GM21528 (cell line): ENCODE measurements around the gene FAM222B.
A peak's percentile ranks its signal among the peaks of the same experiment; 100 is the strongest.
"Not testable (repeated sequence)": the region's sequence is repeated elsewhere in the genome, so short reads cannot be mapped to it uniquely, and the experiment has no call there.

Source experiments
- ATAC-seq: cut with Tn5 transposase; IDR thresholded peaks from one replicate; pipeline ENCODE4 v1.9.1; 2021; ENCODE audit warnings: mild to moderate bottlenecking, moderate library complexity; ENCODE audit not compliant: unreplicated experiment, low FRiP score

FAM222B gene

GRCh38 chr17:28779601-28780000 lies 63.0 kb downstream of the FAM222B start:
- not testable (repeated sequence) for ATAC-seq

DNA sequence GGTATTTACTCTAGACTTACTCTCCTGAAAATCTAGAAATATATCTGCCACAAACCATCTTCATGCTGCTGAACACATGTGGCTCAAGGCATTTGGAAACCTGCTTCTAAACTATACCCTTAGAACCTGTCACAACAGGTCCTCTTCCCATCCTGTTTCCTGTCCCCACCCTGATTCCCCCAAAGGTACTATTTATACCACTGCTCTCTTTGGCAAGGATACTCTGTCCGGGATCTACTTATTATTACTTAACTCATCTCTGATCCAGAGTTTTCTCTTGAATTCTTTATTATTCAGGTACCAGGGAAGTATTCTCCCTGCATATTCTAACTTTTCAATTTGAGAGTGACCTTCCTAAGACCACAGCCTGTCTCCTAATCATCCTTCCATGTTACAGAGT lies 65.4 kb downstream of the FAM222B start:
- ATAC-seq: no peak

DNA sequence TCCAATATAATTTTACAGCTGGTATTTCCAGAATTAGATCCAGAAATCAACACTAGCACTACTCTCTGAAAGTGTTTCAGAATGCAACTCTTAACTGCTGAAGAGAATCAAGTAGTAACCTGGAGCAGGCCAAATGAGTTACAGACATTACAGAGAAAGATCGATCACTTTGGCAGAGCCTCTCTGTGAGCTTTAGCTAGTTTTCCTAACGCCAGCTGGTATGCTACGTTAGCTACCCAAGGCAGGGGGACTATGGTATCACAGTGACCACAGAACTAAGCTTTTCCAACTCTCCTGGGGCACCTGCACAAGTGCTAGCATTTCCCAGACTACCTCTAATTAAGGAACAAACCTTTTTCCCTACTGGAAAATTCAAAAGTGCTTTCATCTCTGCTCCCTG lies 68.4 kb downstream of the FAM222B start:
- ATAC-seq: no peak

GRCh38 chr17:28773736-28774135 lies 68.9 kb downstream of the FAM222B start:
- no peak for ATAC-seq

DNA sequence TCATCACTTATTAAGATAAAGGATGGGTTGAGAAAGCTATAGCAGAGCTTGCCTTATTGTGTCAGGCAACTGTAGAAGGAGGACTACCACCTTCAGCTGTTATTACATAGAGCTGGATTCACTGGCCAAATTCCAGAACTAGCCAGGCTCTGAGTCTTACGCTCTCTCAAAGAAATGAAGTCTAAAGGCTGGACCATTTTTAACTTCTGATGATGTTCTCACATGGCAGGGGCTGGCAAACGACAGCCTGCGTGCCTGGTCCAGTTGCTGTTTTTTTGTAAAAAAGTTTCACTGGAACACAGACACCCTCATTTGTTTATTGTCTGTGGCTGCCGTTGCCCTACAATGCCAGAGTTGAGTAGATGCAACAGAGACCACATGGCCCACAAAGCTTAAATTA lies 77.6 kb downstream of the FAM222B start:
- ATAC-seq: no peak

- no peak for ATAC-seq
These were observed 78.8 kb downstream of the FAM222B start for GRCh38 chr17:28763804-28764266.

DNA sequence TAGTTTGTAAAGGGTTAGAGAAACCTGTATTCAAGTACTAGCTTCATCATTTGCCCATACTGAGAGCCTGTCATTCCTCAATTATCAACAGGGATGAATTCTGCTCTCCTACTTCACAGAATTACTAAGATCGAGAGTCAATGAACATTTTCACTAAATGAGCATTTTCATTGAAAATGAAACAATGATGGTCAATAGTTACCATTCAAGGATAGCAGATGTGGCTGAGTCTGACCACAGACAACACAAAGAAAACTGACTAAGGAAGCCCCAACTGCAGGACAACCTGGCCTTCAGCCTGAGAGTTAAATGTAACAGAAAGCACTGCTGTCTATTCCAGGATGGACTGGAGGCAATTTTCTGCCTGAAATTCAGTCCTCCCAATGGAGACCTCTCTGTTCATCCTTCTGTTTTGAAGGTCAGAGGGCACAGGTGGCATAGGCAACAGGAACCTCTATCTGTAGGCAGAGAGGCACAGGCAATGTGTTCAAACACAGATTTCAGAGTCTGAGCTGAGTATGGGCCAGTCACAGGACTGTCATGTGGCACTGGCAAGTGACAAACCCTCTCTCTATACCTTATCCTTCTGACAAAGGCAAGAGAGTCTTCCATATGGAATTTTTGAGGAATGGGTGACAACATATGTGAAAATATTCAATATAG lies 79.3 kb downstream of the FAM222B start:
- no peak for ATAC-seq

DNA sequence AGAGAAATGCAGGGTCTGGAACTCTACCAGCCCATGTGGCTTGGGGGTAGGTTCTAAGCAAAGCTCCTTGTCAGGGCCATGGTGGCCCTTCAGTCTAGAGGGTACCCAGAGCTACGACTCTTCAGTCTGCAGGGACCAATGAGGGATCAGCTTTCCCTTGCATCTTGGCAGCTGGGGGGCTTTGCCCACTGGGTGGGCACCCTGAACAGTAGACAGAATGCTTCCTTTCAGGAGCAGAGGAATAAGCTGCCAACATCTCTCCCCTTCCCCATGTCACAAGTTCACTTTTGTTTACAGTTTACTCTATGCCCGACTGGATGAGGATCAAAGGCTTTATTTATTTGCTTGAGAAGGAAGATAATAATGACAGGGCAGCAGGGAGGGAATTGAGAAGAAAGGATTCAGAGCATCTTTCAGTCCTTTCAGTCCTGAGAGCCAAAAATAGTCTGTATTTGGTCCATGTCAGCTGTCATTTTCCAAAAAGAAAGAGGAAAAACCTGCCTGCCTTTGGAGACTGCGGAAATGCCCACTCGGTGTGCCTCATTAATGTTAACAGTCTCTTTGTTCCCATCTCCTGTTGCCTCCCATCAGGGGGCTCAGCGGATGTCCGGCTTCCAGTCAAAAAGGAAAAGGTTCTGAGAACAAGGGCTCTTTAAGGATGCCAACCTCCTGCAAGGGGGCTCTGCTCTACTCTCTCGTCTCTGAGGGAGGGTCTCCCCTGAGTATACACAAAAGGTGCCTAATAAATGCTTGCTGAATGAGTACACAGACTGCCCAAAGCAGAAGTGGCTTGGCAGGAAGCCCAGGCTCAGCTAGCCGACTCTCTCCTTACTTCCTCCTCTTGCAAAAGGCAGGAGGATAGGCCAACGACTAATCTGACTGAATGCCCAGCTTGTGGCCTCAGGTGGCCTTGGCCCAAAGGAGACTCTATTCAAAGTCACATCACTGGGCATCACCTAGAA lies 81.7 kb downstream of the FAM222B start:
- ATAC-seq: no peak

DNA sequence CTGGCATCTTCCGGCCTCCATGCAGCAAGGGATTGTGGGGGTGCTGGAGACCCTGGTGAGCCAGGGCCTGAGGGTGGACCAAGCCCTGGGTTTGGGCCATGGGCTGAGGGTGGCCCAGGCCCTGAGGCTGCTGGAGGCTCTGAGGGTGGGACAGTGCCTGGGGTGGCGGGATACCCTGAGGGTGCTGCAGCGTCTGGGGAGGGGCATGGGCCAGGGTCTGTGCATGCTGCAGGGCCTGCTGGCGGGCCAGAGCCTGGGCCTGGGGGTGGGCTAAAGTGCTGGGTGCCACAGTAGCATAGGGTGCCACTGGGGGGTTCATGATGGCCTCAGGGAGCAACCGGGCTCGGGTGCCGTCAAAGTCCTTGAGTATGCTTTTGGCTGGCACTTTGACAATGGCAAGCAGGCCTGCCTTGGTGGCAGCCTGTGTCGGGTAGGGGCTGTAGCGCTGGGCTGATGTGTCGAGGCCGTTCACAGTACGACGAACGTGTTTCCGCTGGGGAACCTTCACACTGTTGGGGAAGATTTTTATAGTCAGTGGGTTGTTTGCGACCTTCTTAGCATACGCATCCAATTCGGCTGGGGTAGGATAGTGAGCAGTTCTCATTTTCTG lies 83.2 kb downstream of the FAM222B start:
- no peak for ATAC-seq

DNA sequence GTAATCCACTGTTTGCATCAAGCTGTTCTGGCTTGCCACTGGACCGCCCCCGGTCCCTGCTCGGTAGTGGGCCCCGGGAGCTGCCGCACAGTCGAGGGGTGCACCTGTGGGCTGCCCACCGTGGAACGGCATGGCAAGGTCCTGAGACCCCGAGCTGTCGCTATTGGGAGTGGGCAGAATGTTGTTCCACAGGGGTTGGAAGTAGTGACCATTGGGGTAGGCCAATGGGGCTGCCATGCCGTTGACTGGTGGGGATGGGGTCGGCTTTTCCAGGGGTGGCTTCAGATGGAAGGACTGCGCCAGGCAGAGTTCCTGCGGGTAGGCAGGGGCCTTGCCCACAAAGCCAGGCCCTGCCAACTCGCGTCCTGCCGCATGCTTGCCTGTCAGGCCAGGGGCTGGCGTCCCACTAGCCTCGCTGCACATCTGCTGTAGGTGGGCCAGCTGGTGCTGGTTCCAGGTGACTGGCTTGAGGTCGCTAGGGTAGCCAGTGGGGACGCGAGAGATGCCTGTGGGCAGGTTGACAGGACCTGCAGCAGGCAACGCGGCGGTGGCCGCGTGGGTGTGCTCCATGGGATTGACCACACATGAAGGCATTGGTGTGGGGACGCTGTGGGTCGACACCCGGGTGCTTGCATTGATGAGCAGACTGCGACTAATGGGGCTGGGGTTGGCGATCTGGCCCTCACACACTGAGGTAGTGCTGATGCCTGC lies 84.0 kb downstream of the FAM222B start:
- ATAC-seq: no peak

- ATAC-seq: no peak
These were observed 86.4 kb downstream of the FAM222B start for GRCh38 chr17:28756049-28756804.

DNA sequence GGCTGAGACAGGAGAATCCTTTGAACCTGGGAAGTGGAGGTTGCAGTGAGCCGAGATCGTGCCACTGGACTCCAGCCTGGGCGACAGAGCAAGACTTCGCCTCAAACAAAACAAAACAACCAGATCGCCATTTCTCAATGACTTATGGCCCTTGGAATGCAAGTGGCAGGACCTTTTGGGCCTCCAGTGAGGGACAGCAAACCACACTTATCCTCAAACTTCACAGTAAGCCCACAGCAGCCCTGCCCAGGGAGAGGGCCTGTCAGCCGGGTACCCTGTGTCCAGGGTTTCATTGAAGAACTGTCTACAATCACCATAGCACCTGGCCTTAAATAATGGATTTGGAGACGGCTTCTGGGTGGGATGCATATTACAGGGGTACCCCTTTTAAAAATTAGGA lies 87.1 kb downstream of the FAM222B start:
- no peak for ATAC-seq

DNA sequence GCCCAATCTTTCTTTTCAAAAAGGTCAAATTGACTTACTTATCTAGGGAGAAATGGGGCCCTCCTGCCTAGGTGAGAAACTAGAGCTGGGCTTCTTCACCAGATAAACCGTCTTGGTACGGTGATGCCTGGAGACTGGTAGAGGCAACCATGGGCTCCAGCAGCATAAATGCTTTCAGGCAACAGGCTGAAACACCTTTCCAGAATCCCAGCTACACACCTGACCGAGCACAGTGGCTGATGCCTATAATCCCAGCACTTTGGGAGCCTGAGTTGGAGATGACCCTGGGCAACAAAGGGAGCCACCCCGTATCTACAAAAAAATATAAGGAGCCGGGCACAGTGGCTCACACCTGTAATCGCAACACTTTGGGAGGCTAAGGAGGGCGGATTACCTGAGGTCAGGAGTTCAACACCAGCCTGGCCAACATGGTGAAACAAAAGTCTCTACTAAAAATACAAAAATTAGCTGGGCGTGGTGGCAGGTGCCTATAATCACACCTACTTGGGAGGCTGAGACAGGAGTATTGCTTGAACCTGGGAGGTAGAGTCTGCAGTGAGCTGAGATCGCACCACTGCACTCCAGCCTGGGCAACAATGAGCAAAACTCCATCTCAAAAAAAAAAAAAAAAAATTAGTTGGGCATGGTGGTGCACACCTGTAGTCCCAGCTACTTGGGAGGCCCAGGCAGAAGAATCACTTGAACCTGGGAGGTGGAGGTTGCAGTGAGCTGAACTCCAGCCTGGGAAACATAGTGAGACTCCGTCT lies 90.8 kb downstream of the FAM222B start:
- no peak for ATAC-seq

DNA sequence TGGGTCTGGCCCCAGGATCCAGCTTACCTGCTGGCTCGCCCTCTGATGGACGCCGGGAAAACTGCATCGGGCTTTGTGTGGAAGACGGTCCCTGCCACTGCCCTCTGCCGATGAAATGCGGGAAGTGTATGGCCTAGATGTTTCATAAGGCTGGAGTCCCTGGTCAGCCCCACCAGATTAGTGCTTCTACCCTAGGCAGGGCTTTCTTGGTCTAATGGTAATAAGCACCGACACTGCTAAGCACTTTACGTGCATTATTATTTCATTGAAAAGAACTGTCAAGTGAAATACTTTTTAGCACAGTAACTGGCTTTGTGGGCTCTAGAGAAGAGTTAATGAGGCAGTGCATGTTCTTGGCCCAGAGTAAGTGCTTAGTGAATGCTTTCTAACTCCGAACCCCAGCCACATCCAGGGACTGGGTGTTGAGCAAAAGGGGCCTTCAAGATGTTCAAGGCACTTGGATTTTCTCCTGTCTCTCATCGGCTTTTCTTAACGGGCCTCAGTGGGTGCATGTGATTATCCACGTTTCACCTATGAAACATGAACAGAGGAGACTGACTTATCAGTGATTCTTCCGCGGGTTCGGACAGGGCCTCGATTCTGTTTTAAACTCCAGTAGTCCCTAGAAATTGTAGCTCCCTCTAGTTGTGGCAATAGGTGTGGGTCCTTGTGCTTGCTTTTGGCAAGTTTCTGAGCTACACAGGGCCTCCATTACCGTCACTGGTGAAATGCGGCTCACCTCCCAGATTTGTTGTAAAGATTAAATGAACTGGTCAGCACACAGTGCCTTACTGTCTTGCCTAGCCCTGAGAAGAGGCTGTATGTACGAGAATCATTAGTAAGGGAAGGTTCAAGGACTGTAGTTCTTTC lies 92.2 kb downstream of the FAM222B start:
- peak; percentile 52 for ATAC-seq

DNA sequence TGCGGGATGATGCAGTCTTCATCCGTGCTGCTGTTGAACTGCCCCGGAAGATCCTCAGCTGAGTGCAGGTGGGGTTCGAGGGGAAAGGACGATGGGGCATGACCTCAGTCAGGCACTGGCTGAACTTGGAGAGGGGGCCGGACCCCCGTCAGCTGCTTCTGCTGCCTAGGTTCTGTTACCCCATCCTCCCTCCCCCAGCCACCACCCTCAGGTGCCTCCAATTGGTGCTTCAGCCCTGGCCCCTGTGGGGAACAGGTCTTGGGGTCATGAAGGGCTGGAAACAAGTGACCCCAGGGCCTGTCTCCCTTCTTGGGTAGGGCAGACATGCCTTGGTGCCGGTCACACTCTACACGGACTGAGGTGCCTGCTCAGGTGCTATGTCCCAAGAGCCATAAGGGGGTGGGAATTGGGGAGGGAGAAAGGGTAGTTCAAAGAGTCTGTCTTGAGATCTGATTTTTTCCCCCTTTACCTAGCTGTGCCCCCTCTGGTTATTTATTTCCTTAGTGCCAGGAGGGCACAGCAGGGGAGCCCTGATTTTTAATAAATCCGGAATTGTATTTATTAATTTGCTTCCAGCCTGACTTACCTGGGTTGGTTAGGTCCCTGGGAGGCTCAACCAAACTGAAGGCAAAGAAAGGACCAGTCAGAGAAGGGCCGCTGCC lies 92.9 kb downstream of the FAM222B start:
- no peak for ATAC-seq

GRCh38 chr17:28748852-28749515 lies 93.6 kb downstream of the FAM222B start:
- ATAC-seq: no peak
